Upper lobe of left lung (tissue), 6 donors: ENCODE results near the gene ZNF638. TPM values are rescaled to one million over a fixed set of nuclear protein-coding genes. Genes with fewer than 3 reads are reported as not detected.

Source experiments
- ATAC-seq, 2 donors: fragments of 200-7000 bp; cut with Tn5 transposase; one replicate each; pipeline ENCODE4 v1.9.1; 2022; ENCODE audit warnings: mild to moderate bottlenecking in 2 of 2, moderate library complexity in 2 of 2; ENCODE audit not compliant: low FRiP score in 2 of 2
- DNase-seq, 2 donors: peaks; one replicate each; pipeline ENCODE4 v3.0.0-alpha.2; 2019 to 2020
- H3K27ac ChIP-seq, 4 donors: fragments of 200-600 bp; sonication (generic); one replicate each; pipeline ENCODE4 v1.5.1; 2016 to 2019
- H3K27me3 ChIP-seq, 4 donors: fragments of 200-600 bp; sonication (generic); one replicate each; pipeline ENCODE4 v1.5.1; 2017 to 2019
- H3K36me3 ChIP-seq, 4 donors: fragments of 200-600 bp; sonication (generic); one replicate each; pipeline ENCODE4 v1.5.1; 2016 to 2019
- H3K4me1 ChIP-seq, 4 donors: fragments of 200-600 bp; sonication (generic); one replicate each; pipeline ENCODE4 v1.5.1; 2018 to 2019
- H3K4me3 ChIP-seq, 4 donors: fragments of 200-600 bp; sonication (generic); one replicate each; pipeline ENCODE4 v1.5.1; 2017 to 2019; ENCODE audit warnings: mild to moderate bottlenecking in 2 of 4, moderate library complexity in 1 of 4
- H3K9me3 ChIP-seq, 4 donors: fragments of 200-600 bp; sonication (generic); one replicate each; pipeline ENCODE4 v1.5.1; 2018 to 2019
- CTCF ChIP-seq, 6 experiments: fragments of 450-650 bp in 4 of 6; fragments of 200-600 bp in 2 of 6; sonication (generic) in 2 of 6; IDR thresholded peaks; one replicate each; pipeline ENCODE4 v1.5.1; 2016 to 2019; ENCODE audit warnings: antibody characterized with exemption in 6 of 6
- EP300 ChIP-seq, 4 donors: sonication (generic); formaldehyde crosslinking; IDR thresholded peaks; one replicate each; pipeline ENCODE4 v1.5.1; 2017; ENCODE audit warnings: antibody characterized with exemption in 4 of 4, control low read depth in 2 of 4
- POLR2A ChIP-seq, 4 donors: fragments of 450-650 bp; IDR thresholded peaks; one replicate each; pipeline ENCODE4 v1.5.1; 2016 to 2017; ENCODE audit warnings: antibody characterized with exemption in 4 of 4, mild to moderate bottlenecking in 2 of 4
- POLR2AphosphoS5 ChIP-seq, 2 donors: sonication (generic); formaldehyde crosslinking; IDR thresholded peaks; one replicate each; pipeline ENCODE4 v1.5.1; 2017; ENCODE audit warnings: antibody characterized with exemption in 2 of 2
- WGBS, 2 donors: methylation state at CpG; one replicate each; pipeline ENCODE4 v1.1.5; 2017 to 2018; 5-methylcytosine and 5-hydroxymethylcytosine counted together
- total RNA-seq, 6 donors: library from RNA; depleted of rRNA in 4 of 6; stranded (reverse); fragments of >200 nt in 4 of 6; gene quantifications; one replicate each; pipeline versions ENCODE4 v1.1.0 to v1.2.1, GENCODE V29; 2016 to 2021
- donor health status: DM: no; HTN: no; CAD: no; lungs with moderate emphysema.
- donor health status: DM: no; HTN: yes; CAD: no; lungs with severe emphysema.

ZNF638 gene
- total RNA-seq, 6 donors from 2014 or later, result 87.5 to 405 (median 115) TPM

DNA sequence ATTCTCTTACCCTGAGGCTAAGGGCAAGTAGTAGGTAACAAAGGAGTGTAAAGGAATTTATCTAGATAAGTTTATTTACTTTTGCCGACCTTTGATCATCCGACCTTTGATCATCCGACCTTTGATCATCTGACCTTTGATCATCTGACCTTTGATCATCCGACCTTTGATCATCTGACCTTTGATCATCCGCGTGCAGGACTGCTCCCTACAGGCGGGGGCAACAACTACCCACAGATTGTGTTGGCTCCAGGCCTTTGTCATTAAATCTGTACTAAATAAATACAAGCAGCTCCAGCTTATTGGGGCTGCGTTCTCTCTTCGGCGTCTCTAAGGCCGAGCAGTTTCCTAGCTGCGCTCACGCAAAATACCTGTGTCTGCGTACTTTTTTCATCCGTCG lies 56.6 kb downstream of the ZNF638 start:
- Histone ChIP-seq H3K27me3 (no peaks in the 10 kb centered on the region), H3K27ac (no peak overlapping the region), H3K9me3 (no peaks in the 10 kb centered on the region), H3K4me1 (peaks cover 0 to 8% (median 0%) of the 10 kb centered on the region in 4 donors), H3K4me3 (no peak overlapping the region), H3K36me3 (peaks cover 19 to 84% (median 35%) of the 10 kb centered on the region in 4 donors)
- ATAC-seq (no peak), DNase-seq (no peak)
- WGBS, 2 donors, result 90 to 95% methylated on average over 16 of the region's 16 CpGs
- TF ChIP-seq CTCF (IDR thresholded peaks at IDR 0.05) (no peak), POLR2A (IDR thresholded peaks at IDR 0.05) (no peak), EP300 (IDR thresholded peaks at IDR 0.05) (no peak), POLR2AphosphoS5 (IDR thresholded peaks at IDR 0.05) (no peak)

DNA sequence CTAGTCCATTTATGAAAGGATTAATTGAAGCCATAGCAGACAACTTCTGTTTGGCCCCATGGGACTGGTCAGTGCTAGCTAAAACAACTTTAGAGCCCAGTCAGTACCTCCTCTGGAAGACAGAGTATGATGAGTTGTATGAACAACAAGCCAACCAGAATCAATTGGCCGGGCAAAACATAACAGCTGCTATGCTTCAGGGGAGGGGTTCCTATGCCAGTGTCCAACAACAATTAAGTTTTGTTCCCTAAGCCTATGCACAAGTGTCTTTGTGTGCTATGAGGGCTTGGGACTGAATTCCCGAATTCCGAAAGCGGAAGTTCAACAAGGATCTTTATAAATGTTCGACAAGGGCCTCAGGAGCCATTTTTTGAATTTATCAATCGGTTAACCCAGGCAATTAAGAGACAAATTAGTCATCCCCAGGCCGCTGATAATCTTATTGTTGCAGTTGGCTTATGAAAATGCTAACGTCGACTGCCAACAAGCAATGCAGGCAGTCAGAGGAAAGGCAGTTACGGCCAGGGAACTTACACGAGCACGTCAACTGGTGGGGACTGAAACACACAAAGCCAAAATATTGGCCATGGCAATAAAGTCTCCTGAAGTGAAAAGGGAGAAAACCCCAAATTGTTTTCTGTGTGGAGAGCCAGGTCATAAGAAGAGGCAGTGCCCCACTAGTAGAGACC lies 57.9 kb downstream of the ZNF638 start:
- Histone ChIP-seq H3K4me3 (no peak overlapping the region), H3K4me1 (peaks cover 0 to 7% (median 0%) of the 10 kb centered on the region in 4 donors), H3K36me3 (peaks cover 32 to 85% (median 41%) of the 10 kb centered on the region in 4 donors), H3K27me3 (no peaks in the 10 kb centered on the region), H3K9me3 (no peaks in the 10 kb centered on the region), H3K27ac (no peak overlapping the region)
- no peak for ATAC-seq
- no peak for DNase-seq
- WGBS, 2 donors, result 94 to 96% methylated on average over 12 of the region's 12 CpGs
- TF ChIP-seq POLR2AphosphoS5 (IDR thresholded peaks at IDR 0.05) (no peak), POLR2A (IDR thresholded peaks at IDR 0.05) (no peak), EP300 (IDR thresholded peaks at IDR 0.05) (no peak), CTCF (IDR thresholded peaks at IDR 0.05) (no peak)

- Histone ChIP-seq H3K9me3 (no peaks in the 10 kb centered on the region), H3K27ac (no peak overlapping the region), H3K27me3 (no peaks in the 10 kb centered on the region), H3K4me3 (no peak overlapping the region), H3K36me3 (peaks cover 29 to 90% (median 54%) of the 10 kb centered on the region in 4 donors), H3K4me1 (no peaks in the 10 kb centered on the region)
- WGBS, 2 donors, result 96% methylated on average over 8 of the region's 8 CpGs
- no peak for DNase-seq
- ATAC-seq, result no peak
- TF ChIP-seq CTCF (IDR thresholded peaks at IDR 0.05) (no peak), POLR2AphosphoS5 (IDR thresholded peaks at IDR 0.05) (no peak), EP300 (IDR thresholded peaks at IDR 0.05) (no peak), POLR2A (IDR thresholded peaks at IDR 0.05) (no peak)
These were observed 61.6 kb downstream of the ZNF638 start for GRCh38 chr2:71393216-71393615.

DNA sequence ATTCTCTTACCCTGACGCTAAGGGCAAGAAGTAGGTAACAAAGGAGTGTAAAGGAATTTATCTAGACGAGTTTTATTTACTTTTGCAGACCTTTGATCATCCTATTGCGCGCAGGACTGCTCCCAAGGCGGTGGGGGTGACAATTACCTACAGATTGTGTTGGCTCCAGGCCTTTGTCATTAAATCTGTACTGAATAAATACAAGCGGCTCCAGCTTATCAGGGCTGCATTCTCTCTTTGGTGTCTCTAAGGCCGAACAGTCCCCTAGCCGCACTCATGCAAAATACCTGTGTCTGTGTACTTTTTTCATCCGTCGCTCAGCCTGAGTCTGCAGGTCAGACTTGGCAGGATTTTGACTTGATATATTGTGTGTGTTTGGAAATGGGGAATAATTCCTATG lies 63.9 kb downstream of the ZNF638 start:
- Histone ChIP-seq H3K27me3 (no peaks in the 10 kb centered on the region), H3K27ac (no peak overlapping the region), H3K4me3 (no peak overlapping the region), H3K36me3 (peaks cover 13 to 83% (median 41%) of the 10 kb centered on the region in 4 donors), H3K9me3 (no peaks in the 10 kb centered on the region), H3K4me1 (no peaks in the 10 kb centered on the region)
- 91 to 93% methylated on average over 10 of the region's 10 CpGs for WGBS, 2 donors
- DNase-seq (no peak), ATAC-seq (no peak)
- no peak for TF ChIP-seq EP300 (IDR thresholded peaks at IDR 0.05)
- no peak for TF ChIP-seq CTCF (IDR thresholded peaks at IDR 0.05)
- no peak for TF ChIP-seq POLR2A (IDR thresholded peaks at IDR 0.05)
- no peak for TF ChIP-seq POLR2AphosphoS5 (IDR thresholded peaks at IDR 0.05)

DNA sequence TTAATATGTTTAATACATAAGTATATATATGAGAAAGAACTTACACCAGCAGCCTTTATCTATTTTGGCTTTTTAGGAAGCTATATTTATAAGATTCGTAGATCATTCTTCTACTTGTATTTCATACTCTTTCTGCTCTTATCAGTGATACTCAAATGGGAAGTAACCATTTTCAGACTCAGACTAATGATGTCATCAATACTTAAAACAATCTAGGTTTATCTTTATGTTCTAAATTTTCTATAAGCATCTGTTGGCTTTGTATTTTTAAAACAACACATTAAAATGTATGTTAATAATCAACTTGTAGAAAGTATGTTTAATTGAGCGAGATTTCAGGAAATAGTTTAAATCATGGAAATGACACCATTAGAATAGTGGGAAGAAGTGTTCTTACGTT lies 70.8 kb downstream of the ZNF638 start:
- no peak overlapping the region for H3K27ac ChIP-seq
- H3K4me1 ChIP-seq, result no peaks in the 10 kb centered on the region
- peaks cover 12 to 87% (median 31%) of the 10 kb centered on the region in 4 donors for H3K36me3 ChIP-seq
- DNase-seq (no peak), ATAC-seq (no peak)
- H3K9me3 ChIP-seq, result no peaks in the 10 kb centered on the region
- H3K4me3 ChIP-seq, result no peak overlapping the region
- no peaks in the 10 kb centered on the region for H3K27me3 ChIP-seq
- WGBS, 2 donors, result 91% methylated on average over 3 of the region's 3 CpGs
- TF ChIP-seq EP300 (IDR thresholded peaks at IDR 0.05) (no peak), POLR2AphosphoS5 (IDR thresholded peaks at IDR 0.05) (no peak), POLR2A (IDR thresholded peaks at IDR 0.05) (no peak), CTCF (IDR thresholded peaks at IDR 0.05) (no peak)
